HG03558 (cell line): ENCODE measurements around the gene KCNJ4.

Experiments used
- ATAC-seq: cut with Tn5 transposase; IDR thresholded peaks from one replicate; pipeline ENCODE4 v1.9.1; 2021; ENCODE audit warnings: moderate number of reproducible peaks; ENCODE audit not compliant: unreplicated experiment; ENCODE audit errors: extremely low read depth

Gene KCNJ4

DNA sequence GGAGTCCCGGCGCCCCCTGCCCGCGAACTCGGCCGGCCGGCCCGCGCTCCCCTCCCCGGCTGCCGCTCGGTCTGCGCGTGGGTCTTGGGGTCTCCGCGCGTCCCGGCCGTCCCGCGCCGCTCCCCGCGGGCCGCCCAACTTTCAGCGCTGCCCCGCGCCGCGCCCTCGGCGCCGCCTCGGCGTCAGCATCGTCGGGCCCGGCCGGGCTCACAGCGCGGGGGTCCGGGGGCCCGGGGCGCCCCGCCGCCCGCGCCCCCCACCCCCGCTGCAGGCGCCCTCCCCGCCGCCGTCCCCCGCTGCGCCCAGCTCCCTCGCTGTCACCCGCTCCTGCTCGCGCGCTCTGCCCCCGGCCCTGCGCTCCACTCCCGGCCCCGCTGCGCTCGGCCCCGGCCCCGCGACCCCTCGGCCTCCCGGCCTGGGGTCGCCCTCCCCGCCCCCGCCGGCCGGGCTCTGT is at the start of gene KCNJ4:
TSS of gene KCNJ4 (minus strand) at position 124 of the 454 bp plus-strand sequence. CDS start 27,067 bp downstream, outside the sequence.
- no peak for ATAC-seq

DNA sequence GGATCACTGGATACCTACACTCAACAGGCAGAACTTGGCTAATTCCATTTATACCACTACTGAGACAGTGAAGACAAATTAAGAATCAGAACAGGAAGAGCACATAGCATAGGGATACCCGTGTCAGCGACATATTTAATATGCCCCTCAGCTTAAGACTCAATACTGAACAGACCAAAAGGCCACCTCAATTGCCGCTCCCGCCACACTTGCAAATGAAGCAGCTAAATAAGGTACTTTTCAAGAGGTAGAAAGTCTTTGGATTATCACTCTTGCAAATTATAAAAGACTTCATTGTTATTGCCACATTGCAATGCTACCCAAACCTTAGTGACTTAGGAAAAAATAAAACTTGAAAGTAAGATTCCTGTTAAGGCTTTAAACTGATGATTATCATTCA is 48.0 kb upstream of the KCNJ4 start:
- no peak for ATAC-seq

DNA sequence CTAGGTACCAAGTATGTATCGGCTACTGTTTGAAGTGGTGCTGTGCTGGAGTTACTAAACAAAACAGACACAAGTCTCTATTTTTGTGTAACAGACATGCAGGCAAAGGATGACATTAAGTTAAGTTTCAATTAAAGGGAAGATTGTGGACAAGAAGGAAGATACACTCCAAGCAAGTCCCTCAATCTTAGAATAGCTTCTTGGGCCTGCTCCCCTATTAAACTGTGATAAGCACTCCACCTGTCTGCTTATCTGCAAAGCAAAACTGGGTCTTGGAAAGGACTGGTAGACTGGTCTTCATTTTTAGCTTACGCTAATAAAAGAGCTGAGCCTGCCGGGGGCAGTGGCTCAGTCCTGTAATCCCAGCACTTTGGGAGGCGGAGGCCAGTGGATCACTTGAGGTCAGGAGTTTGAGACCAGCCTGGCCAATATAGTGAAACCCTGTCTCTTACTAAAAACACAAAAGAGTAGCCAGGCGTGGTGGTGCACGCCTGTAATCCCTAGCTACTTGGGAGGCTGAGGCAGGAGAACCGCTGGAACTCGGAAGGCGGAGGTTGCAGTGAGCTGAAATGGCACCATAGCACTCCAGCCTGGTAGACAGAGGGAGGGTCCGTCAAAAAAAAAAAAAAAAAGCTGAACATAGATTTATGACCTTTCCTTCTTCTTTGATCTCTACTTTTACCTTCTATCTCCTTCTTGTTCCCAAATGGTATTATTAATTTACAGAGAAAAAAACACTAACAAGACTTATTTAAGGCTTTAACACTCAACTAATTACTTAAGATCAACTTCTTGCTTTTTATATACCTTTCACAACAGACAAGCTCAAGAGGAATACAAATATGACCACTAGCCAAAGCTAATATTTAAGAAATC is 47.0 kb upstream of the KCNJ4 start:
- no peak for ATAC-seq

DNA sequence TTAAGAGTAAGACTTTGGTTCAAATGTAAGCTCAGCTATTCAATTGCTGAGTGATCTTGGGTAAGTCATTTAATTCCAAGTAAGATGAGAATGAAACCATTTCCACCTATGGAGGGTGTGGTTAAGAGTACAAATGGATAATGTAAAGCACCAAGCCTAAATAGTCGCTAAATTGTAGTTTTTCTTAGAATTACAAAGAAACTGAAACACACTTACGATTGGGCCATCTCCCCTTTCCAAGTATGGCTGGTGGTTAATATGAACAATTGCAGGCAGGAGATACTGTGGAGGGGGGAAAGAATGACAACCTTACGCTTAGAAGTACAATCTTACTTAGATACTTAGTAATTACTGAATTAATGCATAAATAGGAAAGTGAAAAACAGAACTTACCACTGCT is 42.9 kb upstream of the KCNJ4 start:
- ATAC-seq = no peak

DNA sequence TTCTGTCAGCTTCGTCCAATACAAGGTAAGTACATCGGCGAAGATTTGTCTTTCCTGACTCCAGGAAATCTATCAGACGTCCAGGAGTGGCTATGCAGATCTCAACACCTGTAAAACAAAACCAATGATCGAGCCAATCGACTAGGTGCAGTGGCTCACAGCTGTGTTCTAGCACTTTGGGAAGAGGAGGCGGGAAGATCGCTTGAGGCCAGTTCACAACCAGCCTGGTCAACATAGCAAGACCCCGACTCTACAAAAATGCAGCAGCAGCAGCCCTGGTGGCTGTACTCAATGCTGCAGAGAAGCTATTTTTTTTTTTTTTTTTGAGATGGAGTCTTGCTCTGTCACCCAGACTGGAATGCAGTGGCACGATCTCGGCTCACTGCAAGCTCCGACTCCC is 39.9 kb upstream of the KCNJ4 start:
- no peak for ATAC-seq

DNA sequence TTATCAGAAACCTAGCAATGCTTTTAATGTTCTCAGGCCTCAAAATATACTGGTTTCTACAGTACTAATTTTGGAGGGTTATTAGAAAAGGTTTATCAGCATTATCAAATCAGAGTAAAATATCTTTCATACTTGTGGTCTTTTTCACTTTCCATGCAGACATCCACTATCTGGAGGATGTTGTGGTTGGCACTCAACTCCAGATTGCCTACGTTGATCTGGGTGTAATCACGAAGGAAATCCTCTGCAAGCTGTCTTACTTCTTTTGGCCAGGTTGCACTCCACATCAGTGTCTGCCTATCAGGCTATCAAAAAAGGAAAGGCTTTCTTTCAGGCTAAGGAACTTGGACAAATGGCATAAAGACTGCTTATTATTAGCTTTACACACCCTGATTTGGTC is 39.5 kb upstream of the KCNJ4 start:
- ATAC-seq = no peak

DNA sequence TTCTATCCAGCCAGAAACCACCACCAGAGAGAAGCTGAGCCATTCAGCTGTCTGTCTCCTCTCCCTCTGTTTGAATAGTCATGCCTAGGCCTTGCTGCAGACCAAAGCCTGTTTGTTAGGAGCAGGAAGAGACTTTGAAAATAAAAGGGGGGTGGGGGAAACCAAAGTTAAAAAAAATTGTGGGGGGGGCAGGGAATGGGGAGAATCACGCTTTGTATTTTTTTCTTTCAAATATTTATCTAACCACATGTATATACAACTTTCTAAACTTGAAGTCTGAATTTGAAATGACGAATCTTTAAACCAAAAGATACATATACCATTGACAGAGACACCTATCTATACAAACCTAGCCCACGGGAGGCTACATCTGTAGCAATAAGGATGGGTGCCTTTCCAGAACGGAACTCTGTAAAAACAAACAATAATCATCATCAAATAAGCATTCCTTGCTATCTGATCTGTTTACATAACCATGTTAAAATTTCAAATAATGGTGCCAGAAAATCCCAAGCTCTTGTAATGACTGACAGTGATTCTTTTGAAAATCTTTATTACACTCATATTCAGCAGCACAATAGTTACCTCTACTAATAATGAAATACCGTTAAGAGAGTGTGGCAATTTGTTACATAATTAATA is 36.8 kb upstream of the KCNJ4 start:
- ATAC-seq = no peak

DNA sequence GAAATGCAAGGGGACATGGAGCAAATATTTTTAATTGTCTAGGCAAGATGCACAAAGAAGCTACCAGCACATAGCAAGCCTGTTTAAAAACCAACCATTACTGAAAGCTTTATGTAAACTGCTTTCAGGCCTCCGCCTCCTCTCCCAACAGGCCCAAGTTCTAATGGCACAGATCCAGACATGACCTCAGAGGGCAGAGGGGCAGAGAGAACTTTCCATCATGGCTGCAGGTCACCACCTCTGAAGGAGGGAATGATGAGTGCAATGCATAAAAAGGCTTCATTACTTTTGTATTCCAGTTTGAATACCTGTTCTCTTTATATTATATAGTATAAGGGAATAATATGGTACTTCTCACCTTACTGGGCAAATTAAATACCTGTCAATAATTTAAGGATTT is 35.9 kb upstream of the KCNJ4 start:
- no peak for ATAC-seq

DNA sequence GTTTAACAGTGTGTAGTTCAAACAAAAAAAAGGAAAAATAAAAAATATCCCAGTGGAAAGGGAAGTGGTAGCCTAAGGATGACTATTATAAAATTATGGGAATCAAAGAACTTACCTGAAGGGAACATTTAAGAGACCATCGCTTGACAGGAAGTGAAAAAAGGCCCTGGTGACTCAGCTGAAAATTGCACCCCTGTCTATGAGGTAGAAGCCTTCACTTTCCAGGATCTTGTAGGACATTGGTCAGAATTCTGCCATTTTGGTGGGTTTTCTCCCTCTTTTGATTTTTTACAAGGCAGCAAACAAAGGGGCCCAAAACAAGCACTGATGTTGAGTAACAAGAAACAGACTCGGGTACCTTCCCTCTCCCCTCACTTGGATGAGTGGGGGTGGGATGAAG is 35.5 kb upstream of the KCNJ4 start:
- no peak for ATAC-seq

DNA sequence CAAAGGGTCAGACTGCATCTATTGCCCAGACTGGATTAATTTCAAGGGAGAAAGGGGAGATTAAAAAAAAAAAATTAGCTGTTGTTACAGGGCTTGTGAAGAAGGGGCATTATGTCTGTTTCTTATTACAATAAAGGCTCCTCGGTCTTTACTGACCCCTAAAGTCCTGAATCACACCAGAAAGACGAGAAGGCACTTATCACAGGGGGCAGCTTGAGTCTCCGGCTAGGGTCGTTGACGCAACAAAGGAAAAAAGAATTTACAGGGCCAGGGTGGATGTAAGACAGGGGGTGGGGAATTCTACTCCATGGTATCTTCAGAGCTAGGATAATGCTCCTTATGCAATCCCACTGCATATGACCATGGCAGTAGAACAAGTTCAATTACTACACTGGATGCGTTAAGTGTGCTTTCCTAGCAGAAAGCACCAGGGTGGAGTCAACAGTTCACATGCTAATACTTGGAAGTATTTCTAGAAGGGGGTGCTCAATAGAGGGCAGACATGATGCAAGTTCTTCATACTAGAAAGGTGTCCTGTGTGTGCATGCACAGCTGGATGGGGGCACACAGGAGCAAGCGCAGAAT is 34.7 kb upstream of the KCNJ4 start:
- no peak for ATAC-seq

DNA sequence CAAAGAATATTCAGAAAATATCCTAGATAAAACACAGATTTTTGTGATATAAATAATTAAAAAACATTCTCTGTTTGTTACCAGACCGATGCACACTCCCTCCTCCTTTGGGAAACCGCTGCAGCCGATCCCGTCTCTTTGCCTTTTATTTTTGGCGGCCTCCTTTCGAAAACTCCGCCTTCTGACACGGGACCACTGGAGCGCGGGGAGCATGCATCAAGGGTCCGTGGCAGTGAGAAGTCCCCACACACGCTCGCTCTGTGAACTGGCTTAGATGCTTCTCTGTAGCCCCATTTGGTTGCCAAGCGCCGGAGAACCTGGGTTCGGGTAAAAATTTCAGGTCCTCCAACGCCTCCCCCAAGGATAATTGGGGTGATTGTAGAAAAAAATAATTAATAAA is 34.1 kb upstream of the KCNJ4 start:
- ATAC-seq = no peak

DNA sequence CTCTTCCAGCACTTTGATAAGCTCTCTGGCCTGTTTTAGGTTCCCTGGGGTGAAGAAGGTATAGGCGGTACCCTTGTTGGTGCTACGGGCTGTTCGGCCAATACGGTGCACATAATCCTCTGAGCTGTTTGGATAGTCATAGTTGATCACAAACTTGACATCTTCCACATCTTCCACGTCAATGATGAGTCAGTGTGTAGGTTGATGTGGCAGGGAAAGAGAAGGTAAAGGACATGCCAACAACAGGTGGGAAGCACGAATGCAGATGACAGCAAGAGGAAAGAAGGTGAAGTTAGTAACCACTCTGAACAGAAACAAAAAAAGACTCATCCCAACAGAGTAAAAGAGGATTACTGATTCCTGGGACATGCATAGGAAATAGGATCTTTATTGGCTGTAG is 32.9 kb upstream of the KCNJ4 start:
- ATAC-seq = no peak

DNA sequence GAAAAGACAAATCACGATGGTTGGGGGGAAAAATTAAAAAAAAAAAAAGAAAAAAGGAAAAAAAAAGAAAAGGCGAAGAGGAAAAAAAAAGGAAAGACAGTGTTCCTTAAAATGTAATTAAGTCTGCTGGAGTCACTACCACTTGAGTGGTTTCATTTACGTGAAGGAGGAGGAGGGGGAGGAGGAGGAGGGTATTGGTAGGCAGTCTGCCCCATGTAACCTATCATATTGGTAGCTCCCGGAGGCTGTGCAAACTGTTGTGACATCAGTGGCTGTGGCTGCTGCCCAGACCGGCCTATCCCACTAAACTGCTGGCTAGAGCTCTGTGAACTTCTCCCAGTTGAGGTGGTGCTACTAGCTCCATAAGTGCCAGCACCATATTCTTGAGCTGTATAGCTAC is 30.8 kb upstream of the KCNJ4 start:
- no peak for ATAC-seq

DNA sequence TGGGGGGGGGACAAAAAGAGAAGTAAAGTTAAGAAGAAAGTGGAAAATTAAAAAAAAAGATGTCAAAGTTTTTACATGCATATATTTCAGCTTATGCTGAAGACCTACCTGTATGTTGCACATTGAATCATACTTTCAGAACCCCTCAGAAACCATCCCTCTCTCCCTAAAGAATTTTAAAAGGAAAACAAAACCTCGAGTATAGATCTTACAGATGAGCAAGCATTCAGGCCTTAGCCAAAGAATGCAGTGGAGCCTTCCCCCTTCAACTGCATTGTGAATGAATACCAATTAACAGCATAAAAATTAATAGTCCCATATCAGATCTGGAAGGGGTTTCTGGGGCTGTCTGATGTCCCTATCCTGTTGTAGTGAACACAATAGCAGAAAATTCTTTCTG is 29.2 kb upstream of the KCNJ4 start:
- no peak for ATAC-seq

DNA sequence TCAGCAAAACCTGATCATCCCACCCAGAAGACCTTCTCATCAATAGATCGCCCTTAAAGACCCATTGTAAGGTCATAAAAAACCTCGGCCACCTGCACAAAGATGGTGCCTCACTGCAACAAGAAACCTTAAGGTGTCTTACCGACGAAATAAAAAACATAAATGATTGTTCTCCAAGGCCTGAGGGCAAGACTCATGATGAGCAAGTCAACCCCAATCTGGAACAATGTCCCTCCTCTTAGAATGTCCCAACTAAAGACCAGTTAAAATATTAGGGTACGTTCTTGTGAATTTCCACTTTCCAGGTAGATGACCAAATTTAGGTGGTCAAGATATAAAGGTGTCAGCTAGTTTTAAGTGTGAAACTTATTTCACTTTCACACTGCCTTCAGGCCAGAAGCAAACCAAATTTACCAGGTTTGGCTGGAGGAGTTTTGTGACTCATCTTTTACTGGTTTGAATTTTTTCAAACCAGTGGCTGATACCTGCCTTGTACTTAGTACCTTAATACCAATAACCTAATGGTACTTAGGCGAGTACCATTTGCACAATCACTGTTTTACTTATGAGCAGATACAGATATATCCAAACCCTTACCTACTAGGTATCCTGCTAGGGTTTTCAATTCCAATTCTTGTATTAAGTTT is 27.8 kb upstream of the KCNJ4 start:
- ATAC-seq = no peak

DNA sequence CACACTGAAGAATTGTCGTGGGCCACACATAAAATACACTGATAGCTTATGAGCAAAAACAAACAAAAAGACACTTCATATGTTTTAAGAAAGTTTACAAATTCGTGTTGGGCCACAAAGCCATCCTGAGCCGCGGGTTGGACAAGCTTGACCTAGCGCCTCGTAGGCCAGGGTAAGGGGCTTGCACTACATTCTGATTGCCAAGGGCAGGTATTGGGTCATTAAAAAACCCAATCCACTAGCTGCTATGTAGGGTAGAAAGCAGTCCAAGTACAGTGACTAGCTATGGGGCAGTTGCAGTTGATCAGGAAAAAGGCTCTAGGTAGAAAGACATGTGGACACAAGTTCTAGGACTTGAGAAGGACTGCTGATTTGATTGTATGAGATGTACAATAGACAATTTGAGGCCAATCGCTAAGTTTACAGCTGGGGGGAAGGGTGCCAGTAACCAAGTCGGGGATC is 26.9 kb upstream of the KCNJ4 start:
- ATAC-seq = no peak

DNA sequence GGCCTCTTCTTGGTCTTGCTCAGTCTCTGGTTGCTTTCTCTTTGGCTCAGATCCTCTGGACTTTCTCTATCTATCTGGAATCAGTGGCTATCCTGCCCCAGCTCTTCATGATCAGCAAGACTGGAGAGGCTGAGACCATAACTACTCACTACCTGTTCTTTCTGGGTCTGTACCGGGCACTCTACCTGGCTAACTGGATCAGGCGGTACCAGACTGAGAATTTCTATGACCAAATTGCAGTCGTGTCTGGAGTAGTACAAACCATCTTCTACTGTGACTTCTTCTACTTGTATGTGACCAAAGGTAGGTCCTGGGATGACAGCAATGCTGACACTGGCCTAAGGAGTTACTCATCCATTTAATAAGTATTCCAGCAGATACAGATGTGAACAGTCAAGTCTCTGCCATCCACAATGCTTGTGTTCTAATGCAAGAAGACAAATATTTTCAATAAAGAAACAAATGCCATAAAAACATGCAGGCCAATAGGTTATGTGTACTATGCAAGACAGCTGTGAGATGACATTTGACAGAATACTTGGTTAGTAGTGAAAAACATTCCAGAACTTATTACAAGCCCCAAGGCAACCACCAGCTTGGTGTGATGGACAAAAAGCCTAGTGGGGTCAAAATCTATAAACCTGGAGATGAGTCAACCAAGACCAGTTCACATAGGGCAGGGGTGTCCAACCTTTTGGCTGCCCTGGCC is 26.3 kb upstream of the KCNJ4 start:
- no peak for ATAC-seq

DNA sequence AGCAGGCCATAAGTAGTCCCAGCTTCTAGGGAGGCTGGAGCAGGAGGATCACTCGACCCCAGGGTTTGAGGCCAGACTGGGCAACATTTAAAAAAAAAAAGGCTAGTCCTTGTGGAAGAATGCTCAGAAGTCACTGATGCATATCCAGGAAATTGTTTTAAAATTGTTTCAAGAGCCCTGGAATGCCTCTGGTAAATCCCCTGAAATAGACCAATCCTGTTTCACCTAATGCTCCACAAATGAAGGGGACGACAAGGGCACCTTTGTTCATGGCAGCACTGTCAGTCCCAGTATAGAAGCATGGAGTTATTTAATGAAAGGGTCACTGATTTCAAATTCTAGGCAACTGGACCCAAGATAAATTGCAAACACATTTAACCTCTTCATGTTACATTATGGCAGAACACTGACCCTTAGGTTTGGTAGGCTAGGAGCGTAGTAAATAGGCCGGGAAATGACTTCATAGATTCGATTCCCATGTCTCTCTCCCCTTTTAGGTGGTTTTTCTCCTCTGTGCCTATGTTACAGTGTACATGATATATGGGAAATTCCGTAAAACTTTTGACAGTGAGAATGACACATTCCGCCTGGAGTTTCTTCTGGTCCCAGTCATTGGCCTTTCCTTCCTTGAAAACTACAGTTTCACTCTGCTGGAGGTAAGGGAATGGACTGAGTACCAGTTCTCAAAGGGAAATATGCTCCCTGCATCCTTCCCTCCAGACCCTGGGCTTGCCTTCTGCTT is 24.3 kb upstream of the KCNJ4 start:
- no peak for ATAC-seq

DNA sequence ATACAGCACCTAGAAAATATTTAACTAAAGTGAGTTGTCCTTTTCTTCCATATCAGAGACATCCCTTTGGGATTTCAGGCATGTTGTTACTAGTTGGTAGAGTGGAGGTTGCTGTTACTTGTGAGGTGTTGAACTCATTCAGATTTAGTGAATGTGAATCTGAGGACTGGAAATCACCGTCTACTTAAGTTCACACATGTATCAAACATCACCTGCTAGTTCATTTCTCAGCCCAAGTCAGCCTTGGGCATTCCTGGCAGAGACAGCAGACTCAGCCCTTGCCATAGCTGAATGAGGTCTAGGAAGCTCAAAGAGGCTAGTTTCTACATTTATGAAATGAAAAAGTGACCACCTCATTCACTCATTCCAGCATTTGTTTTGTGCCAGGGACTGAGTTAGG is 22.6 kb upstream of the KCNJ4 start:
- ATAC-seq = no peak
